HG03159 (cell line): Measurements from ENCODE around the gene GSTM2.
A peak's percentile ranks its signal among the peaks of the same experiment; 100 is the strongest.

Experiments
- ATAC-seq: cut with Tn5 transposase; IDR thresholded peaks from one replicate; pipeline ENCODE4 v1.9.1; 2021; ENCODE audit warnings: mild to moderate bottlenecking, moderate library complexity; ENCODE audit not compliant: unreplicated experiment

The GSTM2 gene

DNA sequence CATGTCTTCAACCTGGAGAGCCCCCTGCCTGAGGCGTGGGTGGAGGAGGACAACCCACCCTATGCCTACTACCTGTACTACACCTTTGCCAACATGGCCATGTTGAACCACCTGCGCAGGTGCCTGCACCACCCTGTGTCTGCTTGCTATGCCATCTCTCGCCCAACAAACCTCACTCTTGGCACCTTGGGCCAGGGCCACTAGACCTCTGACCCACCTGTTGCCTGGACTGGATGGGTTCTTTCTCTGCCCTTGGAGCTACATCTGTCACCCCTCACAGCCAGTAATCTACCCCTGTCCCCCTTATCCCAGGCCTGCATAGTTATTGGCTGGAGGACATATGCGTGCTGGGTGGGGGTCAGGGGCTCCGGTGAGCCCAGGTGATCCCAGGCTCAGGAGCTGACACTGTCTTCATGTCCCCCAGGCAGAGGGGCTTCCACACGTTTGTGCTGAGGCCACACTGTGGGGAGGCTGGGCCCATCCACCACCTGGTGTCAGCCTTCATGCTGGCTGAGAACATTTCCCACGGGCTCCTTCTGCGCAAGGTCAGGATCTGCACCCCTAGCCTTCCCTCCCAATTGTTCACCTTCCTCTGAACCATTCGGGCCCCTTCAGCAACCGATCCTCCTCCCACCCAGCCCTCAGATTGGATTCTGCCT, 38.4 kb upstream of the GSTM2 start:
- no peak for ATAC-seq

DNA sequence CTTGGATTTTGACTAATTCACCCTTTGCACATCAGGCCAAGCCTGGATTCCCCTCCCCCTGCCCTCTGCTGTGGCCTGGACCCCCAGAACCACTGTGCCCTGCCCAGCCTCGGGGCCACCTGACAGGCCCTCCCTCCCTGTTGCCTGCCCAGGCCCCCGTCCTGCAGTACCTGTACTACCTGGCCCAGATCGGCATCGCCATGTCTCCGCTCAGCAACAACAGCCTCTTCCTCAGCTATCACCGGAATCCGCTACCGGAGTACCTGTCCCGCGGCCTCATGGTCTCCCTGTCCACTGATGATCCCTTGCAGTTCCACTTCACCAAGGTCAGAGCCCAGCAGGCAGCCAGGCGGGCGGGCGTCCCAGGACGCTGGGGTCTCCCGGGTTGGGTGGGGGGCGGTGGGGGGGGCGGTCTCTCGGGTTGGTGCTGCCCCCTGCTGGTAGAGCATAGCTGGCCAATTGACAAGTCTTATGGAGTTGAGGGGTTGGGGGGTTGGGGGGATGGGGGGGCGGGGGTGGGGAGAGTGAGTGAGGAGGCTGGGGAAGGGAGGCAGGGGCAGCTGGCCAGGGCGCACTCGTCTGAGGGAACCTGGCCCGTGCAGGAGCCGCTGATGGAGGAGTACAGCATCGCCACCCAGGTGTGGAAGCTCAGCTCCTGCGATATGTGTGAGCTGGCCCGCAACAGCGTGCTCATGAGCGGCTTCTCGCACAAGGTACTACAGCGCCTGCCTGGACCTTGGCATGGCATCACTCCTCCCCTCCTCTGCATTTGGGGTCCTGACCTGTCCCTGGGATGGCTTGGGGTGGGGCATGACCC, 37.6 kb upstream of the GSTM2 start:
- ATAC-seq: no peak

DNA sequence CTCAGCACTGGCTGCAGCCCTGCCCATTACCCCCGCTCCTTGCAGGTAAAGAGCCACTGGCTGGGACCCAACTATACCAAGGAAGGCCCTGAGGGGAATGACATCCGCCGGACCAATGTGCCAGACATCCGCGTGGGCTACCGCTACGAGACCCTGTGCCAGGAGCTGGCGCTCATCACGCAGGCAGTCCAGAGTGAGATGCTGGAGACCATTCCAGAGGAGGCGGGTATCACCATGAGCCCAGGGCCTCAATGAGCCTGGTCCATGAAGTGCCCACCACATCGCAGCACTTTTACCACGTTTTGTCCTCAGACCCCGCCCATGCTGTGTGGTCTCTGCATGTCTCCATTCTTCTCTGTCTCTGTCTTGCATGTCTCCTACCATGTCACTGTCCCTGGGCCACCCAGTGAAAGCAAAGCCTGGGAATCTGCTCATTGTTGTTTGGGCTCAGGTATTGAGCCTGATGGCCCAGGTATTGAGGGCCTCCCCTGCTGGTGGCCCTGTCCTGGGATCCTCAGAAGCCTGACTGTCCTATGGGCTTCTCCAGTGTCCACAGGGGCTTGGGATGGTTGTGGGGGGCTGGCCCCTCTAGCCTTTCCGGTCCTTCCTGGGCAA, 36.9 kb upstream of the GSTM2 start:
- no peak for ATAC-seq

DNA sequence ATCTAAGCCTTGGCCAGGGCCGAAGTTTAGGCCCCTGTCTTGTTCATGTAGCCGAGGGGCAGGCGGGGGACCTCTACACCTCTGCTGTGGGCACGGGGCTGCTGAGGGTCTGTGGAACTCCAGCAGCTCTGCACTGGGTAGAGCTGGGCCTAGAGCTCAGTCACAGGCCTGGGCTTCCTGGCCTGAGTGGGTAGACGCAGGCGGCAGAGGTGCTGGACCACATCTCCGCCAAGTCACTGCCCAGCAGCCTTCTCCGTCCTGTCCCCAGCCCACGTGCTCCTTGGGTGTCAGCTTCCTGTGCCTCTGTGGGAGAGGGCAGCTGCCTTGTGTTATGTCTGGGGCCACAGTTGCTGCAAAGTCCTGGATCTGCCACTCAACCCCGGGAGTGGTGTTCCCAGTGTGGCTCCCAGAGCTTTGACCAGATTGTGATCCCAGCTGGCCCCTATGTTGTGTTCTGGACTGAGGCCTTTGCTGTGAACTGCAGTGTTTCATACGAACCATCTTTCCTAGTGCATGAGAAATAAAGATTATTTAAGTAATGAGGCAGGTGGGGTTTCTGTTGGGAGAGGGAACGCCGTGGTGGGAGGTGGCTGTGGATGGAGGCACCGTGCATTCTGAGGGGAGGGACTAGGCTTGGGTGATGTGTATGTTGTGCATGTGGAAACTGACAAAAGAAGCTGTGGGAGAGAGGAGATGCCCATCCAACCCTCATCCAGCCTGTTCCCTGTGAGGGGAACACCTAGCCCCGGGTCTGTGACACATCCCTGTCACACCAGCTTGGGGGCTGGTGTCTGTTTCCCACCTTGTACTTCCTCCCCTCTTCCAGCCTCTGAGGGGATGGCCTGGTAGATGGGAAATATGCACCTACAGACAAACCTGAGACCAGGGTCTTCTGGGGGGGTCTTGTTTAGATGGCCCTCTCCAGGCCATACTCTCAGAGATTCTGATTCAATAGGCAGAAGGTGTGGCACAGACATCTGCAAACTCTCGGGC, 36.0 kb upstream of the GSTM2 start:
- ATAC-seq: no peak

DNA sequence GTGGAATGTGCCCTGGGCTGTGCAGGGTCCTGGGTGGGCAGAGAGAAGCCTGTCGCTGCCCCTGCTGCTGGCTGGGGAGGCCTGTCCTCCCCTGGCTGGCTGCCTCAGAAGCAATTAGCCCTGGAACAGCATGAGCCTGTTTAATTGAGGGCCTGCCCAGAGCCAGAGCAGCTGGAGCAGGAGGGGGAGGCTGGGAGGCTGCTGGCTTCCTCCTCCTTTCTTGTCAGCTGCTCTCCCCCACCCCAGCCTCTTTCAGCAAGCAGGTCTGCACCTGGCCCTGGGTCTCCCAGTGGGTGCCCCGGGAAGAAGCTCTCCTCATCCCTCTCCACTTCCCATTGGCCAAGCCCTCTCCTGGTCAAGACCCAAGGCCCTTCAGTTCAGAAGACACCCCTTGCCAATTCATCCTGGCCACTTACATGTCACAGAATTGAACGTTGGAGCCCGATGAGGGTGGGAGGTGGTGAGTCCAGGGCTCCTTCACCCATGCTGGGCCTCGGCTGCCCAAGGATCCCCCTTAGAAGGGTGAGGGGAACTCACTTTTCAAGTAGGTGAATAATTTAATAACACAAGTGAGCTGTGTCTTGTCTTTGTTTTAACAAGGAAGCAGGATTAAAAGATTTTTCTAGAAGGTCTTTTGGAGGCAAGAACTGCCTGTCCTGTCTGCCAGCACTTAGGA, 35.0 kb upstream of the GSTM2 start:
- ATAC-seq: no peak

DNA sequence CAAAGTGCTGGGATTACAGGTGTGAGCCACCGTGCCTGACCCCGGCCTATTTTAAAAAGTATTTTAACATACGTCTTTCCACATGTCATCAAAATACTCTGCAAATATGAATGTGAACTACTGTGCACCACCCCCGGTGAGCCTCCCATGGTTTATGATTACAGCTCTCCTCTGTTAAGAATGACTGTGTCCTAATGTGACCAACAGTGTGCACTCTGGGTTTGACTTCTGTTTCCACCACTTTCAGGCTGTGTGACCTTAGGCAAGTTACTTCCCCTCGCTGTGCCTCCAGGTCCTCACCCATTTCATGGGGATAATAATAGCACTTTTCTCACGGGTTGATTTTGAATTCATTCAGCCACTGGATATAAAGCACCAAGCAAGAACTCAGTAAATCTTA, 33.6 kb upstream of the GSTM2 start:
- ATAC-seq: no peak

DNA sequence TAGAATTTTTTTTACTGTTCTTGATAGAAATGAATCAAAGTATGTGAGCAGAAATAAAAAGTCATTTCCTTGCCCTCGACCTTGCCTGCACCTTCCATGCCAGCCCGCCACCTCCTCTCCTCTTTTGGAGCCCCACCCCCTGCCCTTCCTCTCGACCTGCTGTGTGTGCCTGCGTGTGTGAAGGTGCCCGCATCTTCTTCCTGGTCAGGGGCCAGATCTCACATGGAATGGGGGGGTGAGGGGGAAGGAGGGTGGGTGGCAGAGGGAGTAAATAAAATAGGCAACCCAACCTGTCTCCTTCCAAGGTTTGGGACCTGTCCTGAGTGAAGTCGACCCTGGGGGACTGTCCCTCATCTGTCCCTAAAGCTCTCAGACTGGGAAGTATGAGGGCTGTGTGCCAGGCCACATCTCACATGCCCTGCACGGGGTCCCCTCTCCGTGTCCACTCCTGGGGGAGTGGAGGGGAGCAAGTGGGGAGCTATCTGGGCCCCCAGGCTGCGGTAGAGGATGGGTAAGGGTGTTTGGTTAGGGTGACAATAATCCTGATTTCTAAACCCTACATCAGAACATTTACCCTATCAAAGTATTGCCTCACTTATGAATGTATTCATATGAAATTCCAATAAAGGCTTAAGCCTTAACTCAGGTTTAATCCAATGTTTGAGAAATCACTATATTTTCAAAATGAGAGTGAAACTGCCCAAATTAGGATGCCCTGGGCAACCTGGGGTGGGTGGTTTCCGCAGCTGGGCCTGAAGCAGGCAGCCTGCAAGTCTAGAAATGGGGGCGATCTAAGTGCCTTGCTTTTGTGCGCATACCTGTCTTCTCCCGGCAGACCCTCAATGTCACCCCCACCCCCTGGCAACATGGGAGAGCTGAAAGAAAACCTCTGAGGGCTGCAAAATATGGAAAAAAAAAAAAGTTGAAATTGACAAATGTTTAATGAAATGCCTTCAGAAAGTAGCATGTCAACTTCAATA, 32.8 kb upstream of the GSTM2 start:
- ATAC-seq: no peak

DNA sequence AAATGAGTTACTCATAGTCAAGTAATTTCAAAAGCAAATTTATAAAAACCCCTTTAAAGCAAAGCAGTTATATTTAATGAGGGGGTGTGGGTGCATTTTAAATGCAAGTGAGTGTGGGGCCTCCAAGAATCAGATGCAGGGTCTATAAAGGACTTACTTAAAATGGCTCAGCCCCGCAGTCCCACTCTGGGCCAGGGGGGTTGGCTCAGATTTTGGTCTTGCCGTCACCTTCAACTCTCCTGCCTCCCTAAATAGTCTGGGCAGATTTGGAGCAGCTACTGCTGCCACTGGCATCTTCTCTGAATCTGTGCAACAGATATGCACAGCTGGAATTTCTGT, 32.0 kb upstream of the GSTM2 start:
- no peak for ATAC-seq

DNA sequence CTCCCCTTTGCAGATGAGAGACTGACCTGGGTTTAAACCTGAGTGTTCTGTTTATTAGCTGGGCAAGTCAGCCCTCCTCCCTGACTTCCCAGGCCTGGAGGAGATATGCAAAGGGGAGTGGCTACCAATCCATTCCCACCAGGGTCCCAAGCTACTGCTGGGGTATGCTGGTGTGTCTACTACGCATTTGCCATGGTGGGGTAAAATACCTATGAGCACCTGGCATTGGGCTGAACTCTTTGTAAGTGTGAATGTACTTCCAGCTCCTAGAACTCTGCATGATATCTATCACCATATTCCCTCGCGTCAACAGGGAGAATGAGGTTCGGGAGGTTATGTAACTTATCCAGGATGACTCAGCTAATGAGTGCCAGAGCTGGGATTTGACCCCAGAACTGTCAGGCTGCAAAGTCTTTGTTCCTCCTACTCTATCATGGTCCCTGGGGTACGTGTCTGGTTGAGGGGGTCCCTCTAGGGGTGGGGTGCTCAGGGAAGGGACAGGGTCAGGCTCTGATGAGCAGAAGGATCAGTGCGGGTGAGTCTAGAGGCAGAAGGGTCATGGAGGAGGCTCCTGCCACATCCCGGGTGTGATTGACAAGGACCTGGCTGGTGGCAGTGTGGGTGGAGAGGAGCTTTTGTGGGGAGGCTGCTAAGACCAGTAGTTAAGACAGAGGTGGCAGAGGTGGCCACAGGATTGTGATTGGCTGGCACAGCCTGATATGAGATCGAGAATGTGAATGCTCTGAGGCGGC, 31.5 kb upstream of the GSTM2 start:
- ATAC-seq: no peak

DNA sequence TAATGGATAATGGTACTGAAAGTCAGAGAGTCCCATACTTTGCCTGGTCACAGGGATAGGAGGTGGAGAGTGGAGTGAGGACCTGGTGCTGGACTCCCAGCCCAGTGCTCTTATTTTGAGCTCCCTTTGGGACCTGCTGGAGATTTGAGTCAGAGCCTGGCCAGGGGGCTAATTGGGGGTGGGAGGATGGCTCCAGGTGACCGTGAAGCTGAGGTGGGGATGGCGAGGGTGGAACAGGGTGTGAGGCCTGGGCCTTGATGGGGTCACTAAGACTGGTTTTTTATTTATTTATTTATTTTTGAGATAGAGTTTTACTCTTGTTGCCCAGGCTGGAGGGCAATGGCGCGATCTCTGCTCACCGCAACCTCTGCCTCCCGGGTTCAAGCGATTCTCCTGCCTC, 30.4 kb upstream of the GSTM2 start:
- ATAC-seq: no peak

DNA sequence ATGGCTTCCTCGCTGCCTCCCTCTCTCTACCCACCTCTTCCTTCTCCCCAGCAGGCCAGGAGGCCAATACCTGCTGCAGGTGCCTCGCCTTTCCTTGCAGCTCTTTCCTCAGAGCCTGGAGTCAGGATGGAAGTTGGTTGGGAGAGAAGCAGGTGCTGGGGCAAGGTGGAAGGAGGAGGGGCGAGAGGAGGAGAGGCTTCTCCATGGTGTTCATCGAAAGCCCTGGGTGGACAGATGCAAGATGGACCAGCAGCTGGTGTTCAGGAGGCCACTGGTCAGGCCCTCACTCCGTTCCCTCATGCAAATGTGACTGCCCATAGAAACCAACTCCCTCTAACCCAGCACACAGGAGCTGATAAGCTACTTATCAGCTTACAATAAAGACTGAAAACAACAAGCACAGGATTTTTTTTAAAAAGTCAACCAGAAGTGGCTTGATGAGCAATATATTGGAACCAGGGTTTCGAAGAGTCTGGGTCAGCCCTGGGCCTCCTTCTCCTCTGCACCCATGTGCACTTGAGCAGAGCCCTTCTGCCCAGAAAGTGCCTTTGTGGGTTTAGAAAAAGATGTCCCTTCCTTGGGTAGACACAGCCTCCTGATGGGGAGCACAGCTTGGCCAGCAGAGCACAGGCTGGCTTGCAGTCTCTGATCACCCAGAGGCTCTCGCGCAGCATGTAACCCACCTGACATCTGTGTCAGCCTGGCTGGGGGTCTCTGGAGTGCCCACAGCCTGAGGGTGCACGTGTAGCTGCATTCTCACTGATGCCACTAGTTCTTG, 28.6 kb upstream of the GSTM2 start:
- no peak for ATAC-seq

DNA sequence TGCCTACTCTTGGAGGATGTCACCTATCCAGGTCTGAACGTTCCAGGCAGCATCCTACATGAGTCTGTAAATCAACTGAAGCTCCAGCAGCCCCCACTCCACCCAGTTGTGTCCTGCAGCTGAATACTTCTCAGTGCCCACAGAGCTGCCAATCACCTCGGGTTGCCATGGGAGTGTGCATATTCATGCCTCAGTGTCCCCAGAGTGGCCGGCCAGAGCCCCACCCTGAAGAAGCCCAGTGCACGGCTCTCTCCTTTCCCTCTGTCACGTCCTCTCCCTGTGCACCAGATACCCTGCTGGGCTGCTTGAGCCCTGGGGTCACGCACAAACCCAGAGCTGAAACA, 28.0 kb upstream of the GSTM2 start:
- ATAC-seq: no peak

DNA sequence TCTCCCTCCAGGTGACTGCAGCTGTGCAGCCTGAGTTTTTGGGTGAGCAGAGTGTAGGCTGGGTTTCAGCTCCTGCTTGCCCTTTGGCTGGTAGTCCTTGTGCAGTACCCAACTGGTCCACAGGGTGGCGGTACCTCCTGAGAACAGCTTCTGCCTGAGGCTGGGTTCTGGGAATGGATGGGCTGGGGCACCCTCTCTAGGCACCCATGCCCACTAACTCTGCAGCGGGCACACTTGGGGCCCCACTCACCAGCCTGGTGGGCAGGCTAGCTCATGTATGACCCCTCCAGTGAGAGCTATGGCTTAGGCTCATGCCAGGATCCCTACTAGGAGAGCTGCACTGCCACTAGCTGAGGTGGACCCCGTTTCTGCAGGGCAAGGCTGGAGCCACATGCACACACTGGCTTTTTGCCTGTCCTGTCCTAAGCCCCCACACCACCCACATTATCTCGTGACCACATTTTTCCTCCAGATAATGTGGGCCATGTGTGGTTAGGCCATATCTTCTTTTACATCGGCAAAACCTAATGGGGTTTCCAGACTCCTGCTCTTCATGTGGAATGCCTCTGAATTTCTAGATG, 27.5 kb upstream of the GSTM2 start:
- peak; percentile 60 for ATAC-seq

DNA sequence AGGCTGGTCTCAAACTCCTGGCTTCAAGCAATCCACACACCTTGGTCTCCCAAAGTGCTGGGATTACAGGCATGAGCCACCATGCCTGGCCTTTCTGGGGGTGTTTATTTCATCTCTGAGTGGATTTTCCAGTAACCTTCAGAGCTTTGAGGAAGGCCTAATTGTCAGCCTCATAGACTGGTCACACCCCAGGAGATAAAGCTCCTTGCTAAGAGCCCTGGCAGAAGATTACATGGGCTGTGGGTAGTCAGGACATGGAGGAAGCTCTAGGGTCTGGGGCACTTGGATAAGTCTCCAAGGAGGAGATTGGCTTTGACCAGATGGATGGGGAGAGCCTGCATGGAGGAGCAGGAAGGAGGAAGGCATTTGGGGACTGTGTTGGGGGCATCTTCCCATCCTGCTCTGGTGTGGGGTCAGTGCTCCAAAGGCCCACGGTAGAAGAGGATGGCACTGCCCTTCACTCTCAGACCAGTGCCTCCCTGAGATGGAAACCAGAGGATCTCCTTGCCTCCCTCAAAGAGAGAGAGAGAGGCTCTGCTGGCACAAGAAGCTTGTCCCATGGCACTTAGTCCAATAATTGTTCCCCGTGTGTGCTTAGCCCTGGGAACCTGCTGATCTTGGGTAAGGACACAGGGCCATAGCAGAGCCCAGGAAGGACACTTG, 26.6 kb upstream of the GSTM2 start:
- ATAC-seq: no peak

DNA sequence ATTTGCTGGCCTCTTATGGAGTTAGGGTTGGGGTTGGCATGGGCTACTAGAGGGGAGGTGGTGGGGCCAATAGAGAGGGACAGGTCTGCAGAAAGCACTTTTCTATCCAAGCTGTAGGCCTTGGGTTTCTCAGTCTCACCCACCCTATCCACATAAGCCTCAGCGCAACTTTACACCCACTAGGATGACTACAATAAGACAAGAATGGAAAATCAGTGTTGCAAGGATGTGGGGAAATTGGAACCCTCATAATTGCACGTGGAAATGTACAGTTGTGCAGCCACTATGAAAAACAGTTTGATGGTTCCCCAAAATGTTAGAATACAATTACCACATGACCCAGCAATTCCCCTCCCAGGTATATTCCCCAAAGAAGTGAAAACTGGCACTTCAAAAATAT, 26.0 kb upstream of the GSTM2 start:
- no peak for ATAC-seq

DNA sequence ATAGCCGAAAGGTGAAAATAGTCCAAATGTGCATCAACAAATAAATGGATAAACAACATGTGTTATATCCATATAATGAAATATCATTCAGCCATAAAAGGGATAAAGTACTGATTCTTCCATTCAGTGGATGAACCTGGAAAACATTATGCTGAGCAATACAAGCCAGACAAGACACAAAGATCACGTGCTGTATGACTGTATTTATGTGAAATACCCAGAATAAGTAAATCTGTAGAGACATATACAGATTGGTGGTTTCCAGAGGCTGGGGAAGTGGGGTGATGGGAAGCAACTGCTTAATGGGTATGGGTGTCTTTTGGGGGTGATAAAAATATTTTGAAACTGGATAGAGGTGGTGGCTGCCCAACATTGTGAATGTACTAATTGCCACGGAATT, 25.2 kb upstream of the GSTM2 start:
- ATAC-seq: no peak
